MM.1S (cell line): ENCODE measurements around the gene CERS6.

Source experiments
- CTCF ChIP-seq: fragments of 300-600 bp; sonication (generic); IDR thresholded peaks from 2 replicates; pipeline ENCODE4 v1.5.1; 2016; ENCODE audit warnings: antibody characterized with exemption, low read length, mixed read lengths
- EZH2 ChIP-seq: fragments of 300-600 bp; sonication (generic); optimal IDR thresholded peaks from 2 replicates; pipeline ENCODE3; 2017; ENCODE audit warnings: low read depth, mild to moderate bottlenecking, antibody characterized with exemption, low read length, mixed read lengths
- EZH2phosphoT487 ChIP-seq: fragments of 300-600 bp; sonication (generic); IDR thresholded peaks from 2 replicates; pipeline ENCODE4 v1.6.1; 2018; ENCODE audit warnings: antibody characterized with exemption, low read length

DNA sequence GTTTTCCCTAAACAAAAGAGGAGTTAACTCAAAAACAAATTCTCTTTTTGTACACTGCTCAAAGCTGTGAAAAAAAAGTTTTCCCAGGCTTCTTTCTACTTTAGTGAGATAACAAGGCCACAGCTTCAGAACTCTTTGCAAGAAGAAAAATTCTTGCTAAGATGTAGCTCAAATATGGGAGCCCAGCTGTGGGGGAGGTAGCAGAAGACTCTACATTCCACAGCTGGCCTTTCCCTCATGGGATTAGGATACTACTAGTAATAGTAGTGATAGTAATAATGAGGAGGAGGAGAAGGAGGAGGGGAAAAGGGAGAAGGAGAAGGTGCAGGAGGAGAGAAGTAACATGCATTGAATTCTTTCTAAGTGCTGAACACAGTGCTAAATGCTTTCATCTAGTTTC, 19.2 kb upstream of the CERS6 start:
- TF ChIP-seq EZH2: no peak
- no peak for TF ChIP-seq CTCF
- no peak for TF ChIP-seq EZH2phosphoT487
